Brain microvascular endothelial cell (primary cell): ENCODE data around the gene DAG1.

ENCODE experiments used
- DNase-seq: peaks from one replicate; pipeline ENCODE4 v3.0.0-alpha.2; 2020
- H3K27ac ChIP-seq: fragments of 250-450 bp; sonication (Bioruptor Pico); 2 replicates; pipeline ENCODE4 v1.5.1; 2020; ENCODE audit warnings: mild to moderate bottlenecking, moderate library complexity
- H3K27me3 ChIP-seq: fragments of 250-450 bp; sonication (Bioruptor Pico); replicated peaks from 2 replicates; pipeline ENCODE4 v1.5.1; 2020; ENCODE audit warnings: mild to moderate bottlenecking
- H3K36me3 ChIP-seq: fragments of 250-450 bp; sonication (Bioruptor Pico); replicated peaks from 2 replicates; pipeline ENCODE4 v1.5.1; 2020; ENCODE audit warnings: mild to moderate bottlenecking
- H3K4me3 ChIP-seq: 2 replicates; pipeline ENCODE4 v1.5.1; 2011; ENCODE audit warnings: low read depth, mild to moderate bottlenecking, control low read depth, low read length, moderate library complexity
- in situ Hi-C: cut with HindIII; loops from 2 replicates; pipeline ENCODE4 v1.10.0; 2017; ENCODE audit warnings: low sequenced_read_pairs, low pct_ligation_motif_present
- TF ChIP-seq, protein P1 (sequence below): IDR thresholded peaks from 2 replicates; pipeline ENCODE4 v1.5.1; 2011; ENCODE audit warnings: low read depth, mild to moderate bottlenecking, moderate library complexity, low read length, control low read depth, inconsistent platforms; ENCODE audit errors: missing control alignments

The DAG1 gene

DNA sequence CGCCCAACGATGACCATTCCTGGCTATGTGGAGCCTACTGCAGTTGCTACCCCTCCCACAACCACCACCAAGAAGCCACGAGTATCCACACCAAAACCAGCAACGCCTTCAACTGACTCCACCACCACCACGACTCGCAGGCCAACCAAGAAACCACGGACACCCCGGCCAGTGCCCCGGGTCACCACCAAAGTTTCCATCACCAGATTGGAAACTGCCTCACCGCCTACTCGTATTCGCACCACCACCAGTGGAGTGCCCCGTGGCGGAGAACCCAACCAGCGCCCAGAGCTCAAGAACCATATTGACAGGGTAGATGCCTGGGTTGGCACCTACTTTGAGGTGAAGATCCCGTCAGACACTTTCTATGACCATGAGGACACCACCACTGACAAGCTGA is 61.6 kb downstream of the DAG1 start:
- TF ChIP-seq, protein P1, sequence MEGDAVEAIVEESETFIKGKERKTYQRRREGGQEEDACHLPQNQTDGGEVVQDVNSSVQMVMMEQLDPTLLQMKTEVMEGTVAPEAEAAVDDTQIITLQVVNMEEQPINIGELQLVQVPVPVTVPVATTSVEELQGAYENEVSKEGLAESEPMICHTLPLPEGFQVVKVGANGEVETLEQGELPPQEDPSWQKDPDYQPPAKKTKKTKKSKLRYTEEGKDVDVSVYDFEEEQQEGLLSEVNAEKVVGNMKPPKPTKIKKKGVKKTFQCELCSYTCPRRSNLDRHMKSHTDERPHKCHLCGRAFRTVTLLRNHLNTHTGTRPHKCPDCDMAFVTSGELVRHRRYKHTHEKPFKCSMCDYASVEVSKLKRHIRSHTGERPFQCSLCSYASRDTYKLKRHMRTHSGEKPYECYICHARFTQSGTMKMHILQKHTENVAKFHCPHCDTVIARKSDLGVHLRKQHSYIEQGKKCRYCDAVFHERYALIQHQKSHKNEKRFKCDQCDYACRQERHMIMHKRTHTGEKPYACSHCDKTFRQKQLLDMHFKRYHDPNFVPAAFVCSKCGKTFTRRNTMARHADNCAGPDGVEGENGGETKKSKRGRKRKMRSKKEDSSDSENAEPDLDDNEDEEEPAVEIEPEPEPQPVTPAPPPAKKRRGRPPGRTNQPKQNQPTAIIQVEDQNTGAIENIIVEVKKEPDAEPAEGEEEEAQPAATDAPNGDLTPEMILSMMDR = no peak
- Histone ChIP-seq H3K27ac (no peak overlapping the region), H3K27me3 (no peaks in the 10 kb centered on the region), H3K4me3 (no peak overlapping the region), H3K36me3 (peaks cover 6% of the 10 kb centered on the region)
- in situ Hi-C loops = no loop called here
- DNase-seq = no peak

DNA sequence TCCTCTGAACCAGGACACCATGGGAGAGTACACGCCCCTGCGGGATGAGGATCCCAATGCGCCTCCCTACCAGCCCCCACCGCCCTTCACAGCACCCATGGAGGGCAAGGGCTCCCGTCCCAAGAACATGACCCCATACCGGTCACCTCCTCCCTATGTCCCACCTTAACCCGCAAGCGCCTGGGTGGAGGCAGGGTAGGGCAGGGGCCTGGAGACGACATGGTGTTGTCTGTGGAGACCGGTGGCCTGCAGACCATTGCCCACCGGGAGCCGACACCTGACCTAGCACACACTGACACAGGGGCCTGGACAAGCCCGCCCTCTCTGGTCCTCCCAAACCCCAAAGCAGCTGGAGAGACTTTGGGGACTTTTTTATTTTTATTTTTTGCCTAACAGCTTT is 63.0 kb downstream of the DAG1 start:
- Histone ChIP-seq H3K4me3 (no peak overlapping the region), H3K27ac (no peak overlapping the region), H3K36me3 (peaks cover 6% of the 10 kb centered on the region), H3K27me3 (no peaks in the 10 kb centered on the region)
- in situ Hi-C loops = no loop called here
- TF ChIP-seq, protein P1 = no peak
- no peak for DNase-seq

DNA sequence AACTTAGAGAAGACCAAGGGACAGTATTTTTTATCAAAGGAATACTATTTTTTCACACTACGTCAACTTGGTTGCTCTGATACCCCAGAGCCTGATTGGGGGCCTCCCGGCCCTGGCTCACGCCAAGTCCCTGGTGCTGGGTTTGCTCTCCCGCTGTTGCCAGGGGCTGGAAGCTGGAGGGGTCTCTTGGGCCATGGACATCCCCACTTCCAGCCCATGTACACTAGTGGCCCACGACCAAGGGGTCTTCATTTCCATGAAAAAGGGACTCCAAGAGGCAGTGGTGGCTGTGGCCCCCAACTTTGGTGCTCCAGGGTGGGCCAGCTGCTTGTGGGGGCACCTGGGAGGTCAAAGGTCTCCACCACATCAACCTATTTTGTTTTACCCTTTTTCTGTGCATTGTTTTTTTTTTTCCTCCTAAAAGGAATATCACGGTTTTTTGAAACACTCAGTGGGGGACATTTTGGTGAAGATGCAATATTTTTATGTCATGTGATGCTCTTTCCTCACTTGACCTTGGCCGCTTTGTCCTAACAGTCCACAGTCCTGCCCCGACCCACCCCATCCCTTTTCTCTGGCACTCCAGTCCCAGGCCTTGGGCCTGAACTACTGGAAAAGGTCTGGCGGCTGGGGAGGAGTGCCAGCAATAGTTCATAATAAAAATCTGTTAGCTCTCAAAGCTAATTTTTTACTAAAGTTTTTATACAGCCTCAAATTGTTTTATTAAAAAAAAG is 63.9 kb downstream of the DAG1 start:
- H3K36me3 ChIP-seq = peaks cover 6% of the 10 kb centered on the region
- no peaks in the 10 kb centered on the region for H3K27me3 ChIP-seq
- no peak for DNase-seq
- TF ChIP-seq, protein P1 = no peak
- H3K27ac ChIP-seq = no peak overlapping the region
- in situ Hi-C loops = no loop called here
- no peak overlapping the region for H3K4me3 ChIP-seq

DNA sequence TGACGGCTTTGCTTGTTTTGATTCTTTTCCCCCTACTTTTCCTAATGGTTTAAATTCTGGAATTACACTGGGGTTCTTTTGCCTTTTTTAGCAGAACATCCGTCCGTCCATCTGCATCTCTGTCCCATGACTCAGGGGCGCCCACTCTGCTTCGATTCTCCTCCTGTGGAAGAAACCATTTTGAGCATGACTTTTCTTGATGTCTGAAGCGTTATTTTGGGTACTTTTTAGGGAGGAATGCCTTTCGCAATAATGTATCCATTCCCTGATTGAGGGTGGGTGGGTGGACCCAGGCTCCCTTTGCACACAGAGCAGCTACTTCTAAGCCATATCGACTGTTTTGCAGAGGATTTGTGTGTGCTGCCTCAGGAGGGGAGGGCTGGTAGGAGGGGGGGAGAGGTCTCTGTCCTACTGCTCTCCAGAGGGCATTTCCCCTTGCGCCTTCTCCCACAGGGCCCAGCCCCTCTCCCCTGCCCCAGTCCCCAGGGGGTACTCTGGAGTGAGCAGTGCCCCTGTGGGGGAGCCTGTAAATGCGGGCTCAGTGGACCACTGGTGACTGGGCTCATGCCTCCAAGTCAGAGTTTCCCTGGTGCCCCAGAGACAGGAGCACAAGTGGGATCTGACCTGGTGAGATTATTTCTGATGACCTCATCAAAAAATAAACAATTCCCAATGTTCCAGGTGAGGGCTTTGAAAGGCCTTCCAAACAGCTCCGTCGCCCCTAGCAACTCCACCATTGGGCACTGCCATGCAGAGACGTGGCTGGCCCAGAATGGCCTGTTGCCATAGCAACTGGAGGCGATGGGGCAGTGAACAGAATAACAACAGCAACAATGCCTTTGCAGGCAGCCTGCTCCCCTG is 64.7 kb downstream of the DAG1 start:
- Histone ChIP-seq H3K36me3 (peaks cover 6% of the 10 kb centered on the region), H3K27ac (no peak overlapping the region), H3K4me3 (no peak overlapping the region), H3K27me3 (no peaks in the 10 kb centered on the region)
- TF ChIP-seq, protein P1 = no peak
- in situ Hi-C loops = no loop called here
- DNase-seq = no peak

DNA sequence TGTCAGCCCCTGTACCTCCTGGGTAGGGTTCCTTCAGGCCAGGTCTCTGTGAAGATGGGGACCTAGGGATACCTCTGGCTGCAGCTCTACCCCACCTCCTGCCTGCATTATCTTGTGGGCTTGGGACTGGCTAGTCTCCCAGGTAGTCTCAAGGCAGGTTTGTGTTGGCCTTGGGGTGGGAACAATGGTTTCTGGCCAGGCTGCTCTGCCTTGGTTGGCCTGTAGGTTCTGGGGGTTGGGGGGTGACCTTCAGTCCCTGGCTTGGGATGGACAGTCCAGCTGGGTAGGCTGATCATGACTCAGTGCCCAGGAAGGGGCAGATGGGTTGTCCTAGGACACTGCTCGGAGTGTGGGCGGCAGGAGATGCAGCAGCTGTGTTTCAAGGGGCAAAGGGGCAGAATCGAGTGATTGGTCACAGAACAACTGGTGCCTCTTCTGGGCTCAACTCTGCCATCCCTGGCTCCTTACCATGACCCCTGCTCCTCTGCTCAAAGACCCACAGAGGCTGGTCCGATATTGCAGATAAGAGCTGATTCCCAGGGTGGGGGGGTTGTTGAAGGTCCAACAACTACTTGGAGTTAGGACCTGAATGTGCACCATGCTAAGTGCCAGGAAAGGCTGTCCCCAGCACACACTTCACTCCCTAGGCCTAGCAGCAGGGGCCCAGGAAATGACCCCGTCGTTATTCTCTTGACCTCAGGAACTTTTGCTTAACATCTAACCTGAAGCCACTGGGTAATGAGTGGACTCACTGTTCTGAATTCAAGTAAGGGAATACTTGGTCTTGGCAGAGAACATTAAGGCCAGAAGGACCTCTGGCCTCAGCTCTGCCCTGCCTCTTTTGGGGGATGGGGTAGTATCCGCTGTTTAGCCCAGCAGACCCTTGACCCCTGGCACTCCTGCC is 66.2 kb downstream of the DAG1 start:
- in situ Hi-C loops = no loop called here
- no peaks in the 10 kb centered on the region for H3K27me3 ChIP-seq
- H3K36me3 ChIP-seq = peaks cover 6% of the 10 kb centered on the region
- H3K27ac ChIP-seq = no peak overlapping the region
- no peak for DNase-seq
- TF ChIP-seq, protein P1 = no peak
- no peak overlapping the region for H3K4me3 ChIP-seq
